Lung (tissue), 12 donors: Measurements from ENCODE around the gene RIMKLB. TPM values are rescaled to one million over a fixed set of nuclear protein-coding genes. Genes with fewer than 3 reads are reported as not detected.
"Not testable (repeated sequence)": the region's sequence is repeated elsewhere in the genome, so short reads cannot be mapped to it uniquely, and the experiment has no call there.

Experiments used
- ATAC-seq: fragments of 200-7000 bp; cut with Tn5 transposase; one replicate; pipeline ENCODE4 v1.9.1; 2020; ENCODE audit warnings: moderate number of reproducible peaks; ENCODE audit not compliant: insufficient read depth, low FRiP score
- DNase-seq, 3 donors: peaks; one replicate each; pipeline ENCODE4 v3.0.0-alpha.2; 2013 to 2017
- H3K27ac ChIP-seq, 2 donors: one replicate each; pipeline ENCODE4 v1.5.1; 2013; ENCODE audit warnings: mild to moderate bottlenecking in 2 of 2, moderate library complexity in 2 of 2, control low read depth in 1 of 2, inconsistent platforms in 1 of 2, low read depth in 1 of 2, low read length in 1 of 2
- H3K27me3 ChIP-seq, 3 donors: one replicate each; pipeline ENCODE4 v1.5.1; 2013; ENCODE audit warnings: low read length in 2 of 3; ENCODE audit not compliant: control insufficient read depth in 3 of 3, insufficient read depth in 3 of 3
- H3K36me3 ChIP-seq, 4 donors: one replicate each; pipeline ENCODE4 v1.5.1; 2013; ENCODE audit warnings: low read length in 4 of 4, mild to moderate bottlenecking in 1 of 4, moderate library complexity in 1 of 4; ENCODE audit not compliant: control insufficient read depth in 4 of 4, insufficient read depth in 4 of 4
- H3K4me1 ChIP-seq, 5 donors: one replicate each; pipeline ENCODE4 v1.5.1; 2013; ENCODE audit warnings: low read length in 5 of 5, mild to moderate bottlenecking in 2 of 5, moderate library complexity in 1 of 5; ENCODE audit not compliant: control insufficient read depth in 5 of 5, insufficient read depth in 5 of 5
- H3K4me3 ChIP-seq: one replicate; pipeline ENCODE4 v1.5.1; 2013; ENCODE audit warnings: mild to moderate bottlenecking, control low read depth, moderate library complexity
- H3K9ac ChIP-seq, 2 donors: one replicate each; pipeline ENCODE4 v1.5.1; 2013; ENCODE audit warnings: low read length in 2 of 2, control low read depth in 1 of 2; ENCODE audit not compliant: insufficient read depth in 1 of 2
- H3K9me3 ChIP-seq, 4 donors: one replicate each; pipeline ENCODE4 v1.5.1; 2013; ENCODE audit warnings: low read length in 3 of 4, mild to moderate bottlenecking in 1 of 4, moderate library complexity in 1 of 4; ENCODE audit not compliant: control insufficient read depth in 4 of 4, insufficient read depth in 3 of 4
- CTCF ChIP-seq: IDR thresholded peaks from 2 replicates; pipeline ENCODE4 v1.5.1; 2012; ENCODE audit warnings: mild to moderate bottlenecking; ENCODE audit errors: control extremely low read depth, extremely low read depth
- WGBS, 2 donors: extraction: QIAGEN DNeasy Blood & Tissue Kit; methylation state at CpG; one replicate each; pipeline ENCODE4 v1.1.7; 2013; 5-methylcytosine and 5-hydroxymethylcytosine counted together
- polyA plus RNA-seq, 2 donors: library from polyadenylated mRNA; stranded (reverse); fragments of 200-250 nt; gene quantifications; one replicate each; pipeline ENCODE4 v1.2.1, GENCODE V29; 2013
- total RNA-seq, 2 donors: library from RNA; depleted of rRNA in 1 of 2; stranded (reverse); fragments of >200 nt in 1 of 2; gene quantifications; one replicate each; pipeline ENCODE4 v1.2.1, GENCODE V29; 2014 to 2021
- donor health status: control.
- donor health status: control.
- donor health status: Bipolar disorder and iron deficiency.
- donor health status: healthy.
- donor health status: DM: yes; HTN: yes; CAD: no.

RIMKLB gene
- total and polyA plus RNA-seq, 4 donors, result 19.9 to 95.1 (median 35.7) TPM

GRCh38 chr12:8818526-8818925, 120.7 kb downstream of the RIMKLB start:
- 86 to 98% methylated on average over 2 of the region's 2 CpGs for WGBS, 2 donors
- no peak for ATAC-seq

GRCh38 chr12:8819666-8819980, 121.8 kb downstream of the RIMKLB start:
- TF ChIP-seq CTCF, result no peak
- no peaks in the 10 kb centered on the region for H3K36me3 ChIP-seq
- H3K27ac ChIP-seq, result no peak overlapping the region
- H3K27me3 ChIP-seq, result no peaks in the 10 kb centered on the region
- DNase-seq (peak; percentile 12 to 39 (median 26)), ATAC-seq (no peak)
- H3K9me3 ChIP-seq, result no peaks in the 10 kb centered on the region
- no peak overlapping the region for H3K9ac ChIP-seq
- H3K4me1 ChIP-seq, result peaks cover 0 to 4% (median 0%) of the 10 kb centered on the region in 5 donors
- WGBS, 2 donors, result 45 to 71% methylated on average over 5 of the region's 5 CpGs
- no peak overlapping the region for H3K4me3 ChIP-seq

More at GRCh38 chr12:8818526-8818925, 120.7 kb downstream of the RIMKLB start:
- no peak overlapping the region for H3K4me3 ChIP-seq
- H3K27me3 ChIP-seq, result no peaks in the 10 kb centered on the region
- no peaks in the 10 kb centered on the region for H3K9me3 ChIP-seq
- no peaks in the 10 kb centered on the region for H3K36me3 ChIP-seq
- H3K27ac ChIP-seq, result no peak overlapping the region
- no peak for TF ChIP-seq CTCF
- no peak for DNase-seq
- H3K9ac ChIP-seq, result no peak overlapping the region
- H3K4me1 ChIP-seq, result no peaks in the 10 kb centered on the region

- H3K9me3 ChIP-seq, H3K36me3 ChIP-seq, ATAC-seq, H3K27ac ChIP-seq, H3K4me1 ChIP-seq, DNase-seq, H3K4me3 ChIP-seq, H3K27me3 ChIP-seq, H3K9ac ChIP-seq: not testable (repeated sequence)
- WGBS, 2 donors, result 93 to 94% methylated on average over 8 of the region's 8 CpGs
Observed at GRCh38 chr12:8820676-8821407, 123.1 kb downstream of the RIMKLB start.

- DNase-seq, result no peak
- Histone ChIP-seq H3K4me1 (peaks cover 0 to 4% (median 0%) of the 10 kb centered on the region in 5 donors), H3K27ac (no peak overlapping the region), H3K9ac (no peak overlapping the region), H3K4me3 (no peak overlapping the region), H3K9me3 (no peaks in the 10 kb centered on the region), H3K27me3 (no peaks in the 10 kb centered on the region), H3K36me3 (no peaks in the 10 kb centered on the region)
- WGBS, 2 donors, result 84 to 94% methylated on average over 3 of the region's 3 CpGs
- no peak for TF ChIP-seq CTCF
- ATAC-seq, result no peak
Observed at GRCh38 chr12:8821591-8821990, 123.8 kb downstream of the RIMKLB start.
